Right lobe of liver (tissue), 4 donors: ENCODE data around the gene SPIN1.

Source experiments
- POLR2A ChIP-seq: fragments of 450-650 bp; IDR thresholded peaks from one replicate; pipeline ENCODE4 v1.6.1; 2017; ENCODE audit warnings: antibody characterized with exemption, mild to moderate bottlenecking
- TF ChIP-seq, protein P1 (sequence below), 4 donors: fragments of 200-600 bp in 3 of 4; fragments of 450-650 bp in 1 of 4; IDR thresholded peaks; one replicate each; pipeline versions ENCODE4 v1.5.1 to v1.8.0; 2016 to 2022; ENCODE audit warnings: antibody characterized with exemption in 4 of 4, mild to moderate bottlenecking in 2 of 4
- donor health status: DM: no; HTN: no; CAD: no.
- donor health status: DM: no; HTN: no; CAD: no.
- donor health status: DM: no; HTN: yes; CAD: no.

DNA sequence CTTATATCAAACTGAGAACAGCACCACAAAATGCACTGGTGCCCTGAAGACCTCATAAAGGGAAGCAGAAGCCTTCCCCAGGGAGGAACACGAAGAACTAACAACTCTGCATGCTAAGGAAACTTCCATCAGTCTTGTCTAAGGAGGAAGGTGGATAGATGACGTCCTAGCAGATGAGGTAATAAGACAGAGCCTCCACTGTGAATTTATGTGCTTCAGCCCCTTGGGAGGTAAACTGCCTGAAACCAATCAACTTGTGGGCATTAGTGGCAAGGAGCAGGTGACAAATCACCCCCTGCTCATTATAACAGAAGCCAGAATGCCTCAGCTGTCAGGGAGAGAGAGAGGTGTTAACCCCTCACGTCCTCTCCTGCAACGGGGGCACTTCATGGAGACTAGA lies 48.9 kb upstream of the SPIN1 start:
- TF ChIP-seq, protein P1, sequence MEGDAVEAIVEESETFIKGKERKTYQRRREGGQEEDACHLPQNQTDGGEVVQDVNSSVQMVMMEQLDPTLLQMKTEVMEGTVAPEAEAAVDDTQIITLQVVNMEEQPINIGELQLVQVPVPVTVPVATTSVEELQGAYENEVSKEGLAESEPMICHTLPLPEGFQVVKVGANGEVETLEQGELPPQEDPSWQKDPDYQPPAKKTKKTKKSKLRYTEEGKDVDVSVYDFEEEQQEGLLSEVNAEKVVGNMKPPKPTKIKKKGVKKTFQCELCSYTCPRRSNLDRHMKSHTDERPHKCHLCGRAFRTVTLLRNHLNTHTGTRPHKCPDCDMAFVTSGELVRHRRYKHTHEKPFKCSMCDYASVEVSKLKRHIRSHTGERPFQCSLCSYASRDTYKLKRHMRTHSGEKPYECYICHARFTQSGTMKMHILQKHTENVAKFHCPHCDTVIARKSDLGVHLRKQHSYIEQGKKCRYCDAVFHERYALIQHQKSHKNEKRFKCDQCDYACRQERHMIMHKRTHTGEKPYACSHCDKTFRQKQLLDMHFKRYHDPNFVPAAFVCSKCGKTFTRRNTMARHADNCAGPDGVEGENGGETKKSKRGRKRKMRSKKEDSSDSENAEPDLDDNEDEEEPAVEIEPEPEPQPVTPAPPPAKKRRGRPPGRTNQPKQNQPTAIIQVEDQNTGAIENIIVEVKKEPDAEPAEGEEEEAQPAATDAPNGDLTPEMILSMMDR (IDR thresholded peaks at IDR 0.05) = no peak
- TF ChIP-seq POLR2A = no peak
